Stimulated activated CD8-positive, alpha-beta memory T cell treated with anti-CD3 and anti-CD28 coated beads, Interleukin-7, amount 100 ng/mL, for 1 hour (primary cell): ENCODE measurements around the gene BCOR.

Source experiments
- DNase-seq, 2 donors: peaks; one replicate each; pipeline ENCODE4 v3.0.0-alpha.2; 2020; ENCODE audit warnings: low read depth in 2 of 2

BCOR gene

GRCh38 chrX:40084471-40085101 is 13.2 kb downstream of the BCOR start:
- no peak for DNase-seq

- no peak for DNase-seq
Observed at GRCh38 chrX:40083979-40084359, 13.8 kb downstream of the BCOR start.

DNA sequence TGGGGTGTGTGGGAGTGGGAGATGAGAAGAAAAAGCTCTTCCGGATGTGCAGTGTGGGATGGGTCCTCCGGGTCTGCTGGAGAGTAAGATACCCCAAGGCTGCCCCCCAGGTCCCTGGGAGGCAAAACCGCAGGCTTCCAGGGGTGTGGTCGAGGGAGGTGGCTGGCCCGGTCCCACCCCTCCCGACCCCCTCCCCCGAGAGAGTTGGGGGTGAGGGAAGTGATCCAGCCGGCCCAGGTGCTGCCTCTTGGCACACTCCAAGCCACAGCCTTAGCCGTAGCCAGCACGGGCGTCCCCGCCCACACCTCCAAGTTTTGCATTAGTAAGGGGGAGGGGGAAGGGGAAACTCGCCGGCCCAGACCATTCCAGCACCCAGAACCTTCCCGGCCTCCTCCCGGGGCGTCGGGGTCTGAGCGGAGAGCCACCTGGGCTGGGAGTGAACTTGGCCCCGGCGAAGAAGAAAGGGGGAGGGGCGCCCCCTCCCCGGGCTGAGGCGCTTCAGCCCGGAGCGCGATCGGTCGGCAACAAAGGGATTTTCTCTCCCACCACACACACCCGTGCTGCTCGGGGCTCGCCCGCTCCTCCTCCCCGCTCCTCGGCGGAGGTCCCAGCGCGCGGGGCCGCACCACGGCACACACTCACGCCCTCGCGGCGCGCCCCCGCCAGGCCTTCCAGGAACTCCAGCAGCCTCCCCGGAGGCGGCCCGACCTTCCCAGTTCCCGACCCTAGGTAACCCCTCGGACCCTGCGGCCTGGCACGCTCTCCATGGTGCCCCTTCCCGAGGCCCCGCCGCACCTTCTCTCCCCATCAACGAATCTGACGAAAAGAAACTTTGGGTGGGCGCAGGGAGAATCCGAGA is 14.4 kb downstream of the BCOR start:
- no peak for DNase-seq

GRCh38 chrX:40082447-40083119 is 15.2 kb downstream of the BCOR start:
- no peak for DNase-seq

DNA sequence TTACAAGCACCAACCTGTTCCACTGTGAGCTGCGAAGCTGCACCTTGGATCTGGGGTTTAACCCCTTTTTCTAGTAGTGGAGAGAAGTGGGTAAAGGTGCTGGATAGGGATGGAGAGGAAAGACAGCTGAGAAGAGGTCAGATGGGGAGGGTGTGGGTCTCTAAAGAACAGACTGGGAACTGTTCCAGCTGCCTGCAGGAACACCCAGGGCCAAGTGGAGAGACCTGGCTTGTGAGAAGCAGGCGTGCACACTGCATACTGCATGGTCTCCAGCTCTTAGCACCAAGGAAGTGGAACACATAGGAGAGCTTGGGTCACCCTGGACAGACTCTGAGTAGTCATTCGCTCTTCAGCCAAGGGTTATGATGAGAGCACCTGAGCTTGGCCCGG is 16.1 kb downstream of the BCOR start:
- DNase-seq = no peak

- DNase-seq = no peak
Observed at GRCh38 chrX:40080894-40081678, 16.7 kb downstream of the BCOR start.

DNA sequence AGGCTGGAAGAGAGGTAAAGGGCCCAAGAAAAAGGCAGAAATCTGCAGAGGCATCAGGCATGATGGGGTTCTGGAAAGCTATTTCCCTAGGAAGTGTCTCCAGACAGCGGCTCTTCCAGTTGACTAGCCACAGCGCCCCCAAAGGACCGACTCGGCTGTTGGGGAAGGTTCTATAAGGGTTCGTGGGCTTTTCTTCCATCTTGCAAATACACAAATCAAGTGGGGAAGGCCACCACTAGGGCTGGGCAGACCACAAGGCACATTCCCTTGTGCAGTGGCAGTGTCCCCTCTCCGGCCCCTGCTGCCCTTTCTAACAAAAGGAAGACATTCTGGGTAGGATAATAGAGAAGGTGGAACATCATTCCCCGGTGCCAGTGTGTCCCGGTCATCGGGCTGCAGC is 18.2 kb downstream of the BCOR start:
- DNase-seq = no peak

- DNase-seq = no peak
Observed at GRCh38 chrX:40078489-40079227, 19.1 kb downstream of the BCOR start.

DNA sequence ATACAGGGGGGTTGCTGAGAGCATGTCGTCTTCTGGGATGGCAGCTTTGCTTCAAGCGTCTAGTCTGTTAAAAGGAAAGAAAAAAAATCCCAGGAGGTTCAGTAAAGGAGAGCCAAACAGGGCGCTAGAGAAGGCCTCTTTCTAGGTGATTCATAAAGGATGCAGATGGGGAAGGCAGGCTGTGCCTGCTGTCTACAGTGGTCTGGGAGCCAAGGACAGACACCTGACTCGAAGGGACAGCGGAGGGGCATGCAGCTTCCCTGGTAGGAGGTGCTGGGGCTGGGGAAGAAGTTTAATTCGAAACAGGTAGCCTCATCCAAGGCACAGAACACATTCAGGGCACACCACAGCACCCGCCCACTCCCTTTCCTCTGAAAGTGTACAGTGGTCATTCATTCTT is 19.9 kb downstream of the BCOR start:
- no peak for DNase-seq

DNA sequence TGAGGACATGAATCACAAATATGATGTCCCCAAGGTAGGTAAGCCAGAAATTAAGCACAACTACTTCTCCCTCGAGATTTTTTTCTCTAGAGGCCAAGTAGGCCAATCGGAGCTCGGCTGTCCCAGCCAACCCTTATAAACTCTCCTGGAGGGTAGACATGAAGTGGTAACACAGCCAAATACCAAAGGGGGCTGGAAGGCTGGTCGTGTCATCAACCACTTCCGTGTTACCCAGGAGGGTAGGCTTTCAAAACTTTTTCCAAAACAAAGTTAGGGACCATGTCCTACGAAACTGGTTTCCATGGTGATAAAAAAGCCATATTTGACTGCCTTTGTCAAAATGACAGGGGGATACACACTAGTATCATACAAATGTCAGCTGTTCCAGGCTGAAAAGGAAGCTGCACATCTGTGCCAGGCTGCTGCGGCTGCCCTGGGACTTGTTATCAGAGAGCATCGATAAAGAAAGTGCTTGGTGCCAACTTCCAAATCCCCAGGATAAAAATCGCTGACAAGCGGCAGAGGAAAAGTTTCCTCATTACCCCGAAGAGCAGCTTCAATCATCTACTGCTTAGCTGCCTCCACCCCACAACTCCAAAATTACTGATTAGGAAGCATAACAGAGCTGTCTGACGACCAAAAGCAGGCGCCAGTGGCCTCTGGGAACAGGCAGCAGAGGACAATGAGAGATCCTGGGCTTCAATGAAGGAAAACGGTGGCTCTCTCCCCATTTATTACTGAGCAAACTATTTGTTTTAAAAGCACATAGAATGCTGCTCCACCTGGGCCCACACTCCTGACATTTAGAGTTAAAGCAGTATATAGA is 20.8 kb downstream of the BCOR start:
- DNase-seq = no peak

DNA sequence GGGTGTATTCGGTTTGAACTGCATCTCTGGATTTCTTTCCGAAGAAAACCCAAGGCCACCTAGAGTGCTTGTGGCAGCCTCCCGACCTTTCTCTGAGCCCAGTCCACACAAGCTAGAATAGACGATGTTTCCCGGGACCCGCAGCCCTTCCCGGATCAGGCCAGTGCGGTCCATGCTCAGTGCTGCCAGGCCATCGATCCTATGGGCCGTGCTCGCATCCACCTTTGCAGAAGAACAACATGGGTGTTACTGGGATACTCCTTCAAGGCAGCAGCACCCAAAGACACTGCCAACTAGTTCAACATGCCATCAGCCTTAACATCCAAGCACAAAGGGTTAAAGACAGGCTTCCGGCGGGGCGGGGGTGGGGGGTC is 22.8 kb downstream of the BCOR start:
- DNase-seq = no peak

DNA sequence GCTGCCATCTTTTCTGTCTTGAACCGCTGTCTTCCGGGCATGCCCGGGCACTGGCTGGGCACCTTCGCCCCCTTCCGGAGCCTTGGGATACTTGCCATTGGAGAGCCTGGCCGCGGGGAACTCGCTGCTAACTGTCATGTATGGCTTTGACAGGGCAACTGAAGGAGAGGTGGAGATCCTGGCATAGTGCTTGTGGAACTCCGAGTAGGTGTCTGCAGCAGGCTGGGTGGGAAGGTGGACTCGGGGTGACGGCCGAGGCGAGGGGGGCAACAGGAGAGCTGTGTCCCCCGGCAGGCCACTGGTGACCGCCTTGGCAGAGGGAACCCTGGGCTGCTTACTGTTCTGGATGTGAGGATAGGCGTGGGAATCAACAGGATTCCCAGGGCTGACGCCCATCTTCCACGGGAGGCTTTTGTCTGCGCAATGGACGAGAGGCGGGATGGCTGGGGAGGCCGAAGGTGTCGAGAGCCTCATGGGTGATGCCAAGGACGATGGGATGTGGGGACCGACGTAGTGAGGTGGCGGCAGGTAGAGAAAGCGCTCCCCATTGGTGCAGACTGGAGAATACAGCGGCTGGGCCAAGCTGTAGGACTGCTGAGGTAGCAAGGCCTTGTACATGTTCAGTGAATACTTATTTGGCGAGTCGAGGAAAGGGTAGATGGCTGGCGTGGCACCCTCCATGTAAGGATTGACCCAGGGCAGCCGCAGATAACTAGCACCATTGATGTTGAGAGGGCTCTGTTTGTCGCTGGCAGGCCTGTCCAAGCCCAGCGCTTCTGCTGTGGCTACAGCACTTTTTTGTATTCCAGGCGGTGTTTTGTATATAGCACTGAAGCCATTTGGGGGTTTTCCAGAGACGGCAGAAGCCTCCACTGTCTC is 23.4 kb downstream of the BCOR start:
- DNase-seq = no peak

- DNase-seq = no peak
Observed at GRCh38 chrX:40073439-40074054, 24.2 kb downstream of the BCOR start.

- no peak for DNase-seq
Observed at GRCh38 chrX:40072246-40072645, 25.5 kb downstream of the BCOR start.

GRCh38 chrX:40068048-40068447 is 29.7 kb downstream of the BCOR start:
- no peak for DNase-seq

- DNase-seq = no peak
Observed at GRCh38 chrX:40066700-40067099, 31.1 kb downstream of the BCOR start.

DNA sequence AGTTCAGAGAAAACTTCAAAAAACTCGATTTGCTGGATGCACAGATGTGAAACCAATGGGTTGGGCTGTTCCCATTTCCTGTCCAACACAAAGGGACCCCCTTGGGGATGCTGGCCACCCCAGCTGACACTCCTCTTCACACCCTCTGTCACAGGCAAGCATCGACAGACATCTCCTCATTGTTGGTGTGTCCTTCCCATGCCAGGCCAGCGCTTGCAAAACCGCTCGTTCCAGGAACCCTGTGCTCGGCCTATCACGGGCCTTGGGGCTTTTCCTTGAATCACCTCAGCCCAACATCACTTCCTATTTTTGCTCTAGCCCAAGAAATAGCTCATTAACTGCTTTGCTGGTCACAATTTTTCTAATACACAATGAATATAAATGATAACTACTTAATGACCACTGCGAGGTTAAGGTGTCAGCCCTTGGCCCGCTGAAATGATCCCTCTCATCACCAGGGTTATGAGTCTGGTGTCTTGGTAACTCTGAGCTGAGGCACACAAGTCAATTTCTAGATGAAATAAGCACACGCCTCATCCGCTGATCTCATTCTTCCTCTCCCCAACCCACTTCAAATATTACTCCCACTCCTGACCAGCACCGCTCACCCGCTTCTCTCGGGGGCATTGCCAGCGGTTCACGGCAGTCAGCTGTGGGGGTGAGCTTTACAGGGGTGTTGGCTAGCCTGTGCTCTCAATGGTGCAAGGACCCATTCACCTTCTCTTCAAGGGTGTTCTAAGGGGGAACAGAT is 32.3 kb downstream of the BCOR start:
- no peak for DNase-seq

DNA sequence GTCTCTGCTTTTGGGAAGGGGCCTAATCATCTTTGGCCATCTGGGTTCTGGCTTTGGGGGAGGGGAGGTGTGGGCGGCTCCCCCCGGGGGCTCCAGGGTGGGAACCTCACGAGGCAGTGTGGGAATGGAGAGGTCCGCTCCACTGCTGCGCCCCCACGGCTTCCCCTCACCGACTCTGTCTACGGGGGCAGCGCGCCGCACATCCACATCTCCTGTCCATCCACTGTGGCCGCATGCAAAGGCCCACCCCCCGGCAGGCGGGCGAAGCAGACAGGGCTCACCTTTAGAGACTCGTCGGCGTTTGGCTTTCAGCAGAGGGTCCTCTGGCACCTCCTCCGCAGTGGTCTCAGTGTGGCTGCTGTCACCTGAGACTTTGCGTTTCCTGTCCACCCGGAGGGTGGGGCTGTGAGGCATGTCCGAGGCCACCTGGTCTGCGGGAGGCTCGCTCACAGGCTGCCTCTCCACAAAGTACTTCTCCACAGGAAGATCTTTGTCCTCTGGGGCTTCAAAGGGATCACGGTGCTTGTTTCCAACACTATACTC is 33.6 kb downstream of the BCOR start:
- DNase-seq = no peak
